A549 (cell line): Measurements from ENCODE around the gene LRAT. TPM values are rescaled to one million over a fixed set of nuclear protein-coding genes. Genes with fewer than 3 reads are reported as not detected.

ENCODE experiments used
- ATAC-seq, 2 experiments: fragments of 200-7000 bp in 1 of 2; fragments of >200 bp in 1 of 2; cut with Nextera tagmentation in 1 of 2; cut with Tn5 transposase in 1 of 2; 3 replicates each; pipeline versions ENCODE4 v1.8.0 to v1.9.1; 2018 to 2020; ENCODE audit warnings: mild to moderate bottlenecking in 1 of 2, moderate library complexity in 1 of 2
- CTCF ChIA-PET: fragments of 300-600 bp; sonication (Branson Sonifier 250); formaldehyde crosslinking; extraction: SDS; loops from one replicate; lab custom pipeline; 2021; ENCODE audit warnings: antibody characterized with exemption, inconsistent platforms; lab: Yijun Ruan, JAX
- POLR2A ChIA-PET: fragments of 350-600 bp; formaldehyde crosslinking; extraction: SDS; loops from one replicate; lab custom pipeline; 2021; ENCODE audit warnings: antibody characterized with exemption, inconsistent platforms; lab: Yijun Ruan, JAX
- DNase-seq, 2 experiments: peaks; one replicate each; pipeline versions ENCODE4 v3.0.0 to v3.0.0-alpha.2; 2011 to 2016; ENCODE audit warnings: low read depth in 1 of 2, low spot score in 1 of 2
- FAIRE-seq: peaks from 2 replicates; lab custom pipeline; 2011; peaks lifted over from hg19 to GRCh38; lab: Jason Lieb, UNC
- H3K27ac ChIP-seq, 2 experiments: fragments of >200 bp; sonication (Bioruptor Twin); formaldehyde crosslinking; 3 replicates each; pipeline ENCODE4 v1.5.1; 2016 to 2017
- H3K4me1 ChIP-seq: fragments of >200 bp; sonication (Bioruptor Twin); formaldehyde crosslinking; 3 replicates; pipeline ENCODE4 v1.6.1; 2016
- H3K4me2 ChIP-seq: fragments of >200 bp; sonication (Bioruptor Twin); formaldehyde crosslinking; 3 replicates; pipeline ENCODE4 v1.6.1; 2016
- H3K4me3 ChIP-seq: fragments of >200 bp; sonication (Bioruptor Twin); formaldehyde crosslinking; 3 replicates; pipeline ENCODE4 v1.5.1; 2016
- H3K9me3 ChIP-seq: fragments of >200 bp; sonication (Bioruptor Twin); formaldehyde crosslinking; 3 replicates; pipeline ENCODE4 v1.6.1; 2016
- BCL3 ChIP-seq: fragments of >200 bp; sonication (Bioruptor Twin); formaldehyde crosslinking; IDR thresholded peaks from 3 replicates; pipeline ENCODE4 v1.6.1; 2016
- BHLHE40 ChIP-seq: IDR thresholded peaks from 2 replicates; pipeline ENCODE4 v1.6.1; 2012; ENCODE audit warnings: low read depth, low read length, inconsistent platforms
- CBX2 ChIP-seq: fragments of 200-600 bp; sonication (generic); IDR thresholded peaks from 2 replicates; pipeline ENCODE4 v1.6.1; 2016; ENCODE audit warnings: low read depth, mild to moderate bottlenecking, borderline replicate concordance
- CHD4 ChIP-seq: fragments of 200-600 bp; sonication (generic); IDR thresholded peaks from 2 replicates; pipeline ENCODE4 v1.6.1; 2016; ENCODE audit warnings: antibody characterized with exemption, mild to moderate bottlenecking, borderline replicate concordance
- CTCF ChIP-seq: fragments of >200 bp; sonication (Bioruptor Twin); formaldehyde crosslinking; IDR thresholded peaks from 3 replicates; pipeline ENCODE4 v1.5.1; 2016
- EHMT2 ChIP-seq: fragments of 200-600 bp; sonication (generic); IDR thresholded peaks from 2 replicates; pipeline ENCODE4 v1.6.1; 2016; ENCODE audit warnings: antibody characterized with exemption, low read depth, mild to moderate bottlenecking, moderate library complexity
- ESRRA ChIP-seq: fragments of 150-350 bp; IDR thresholded peaks from 2 replicates; pipeline ENCODE4 v1.6.1; 2014; ENCODE audit warnings: mild to moderate bottlenecking, low read length, borderline replicate concordance
- FOSB ChIP-seq: fragments of 250-450 bp; sonication (Bioruptor Pico); IDR thresholded peaks from 2 replicates; pipeline ENCODE4 v1.5.0; 2020; ENCODE audit warnings: mild to moderate bottlenecking, moderate library complexity
- FOXS1 ChIP-seq: fragments of 250-450 bp; sonication (Bioruptor Pico); IDR thresholded peaks from 2 replicates; pipeline ENCODE4 v1.5.0; 2020; ENCODE audit warnings: mild to moderate bottlenecking, moderate library complexity
- GATA3 ChIP-seq: IDR thresholded peaks from 2 replicates; pipeline ENCODE4 v1.6.1; 2012; ENCODE audit warnings: borderline replicate concordance
- HDAC2 ChIP-seq: fragments of 200-600 bp; sonication (generic); IDR thresholded peaks from 2 replicates; pipeline ENCODE4 v1.6.1; 2016
- HES2 ChIP-seq: fragments of >200 bp; sonication (Bioruptor Twin); formaldehyde crosslinking; IDR thresholded peaks from 2 replicates; pipeline ENCODE4 v1.6.1; 2016
- JUN ChIP-seq, 2 experiments: fragments of >200 bp; sonication (Bioruptor Twin); formaldehyde crosslinking; IDR thresholded peaks; 2 replicates in 1 of 2; 3 replicates in 1 of 2; pipeline ENCODE4 v1.6.1; 2016 to 2017
- NPAS2 ChIP-seq: fragments of 250-450 bp; sonication (Bioruptor Pico); IDR thresholded peaks from 2 replicates; pipeline ENCODE4 v1.8.0; 2022; ENCODE audit warnings: mild to moderate bottlenecking, moderate library complexity, borderline replicate concordance
- NR3C1 ChIP-seq: fragments of >200 bp; sonication (Bioruptor Twin); formaldehyde crosslinking; IDR thresholded peaks from 3 replicates; pipeline ENCODE4 v1.6.1; 2017
- POLR2AphosphoS2 ChIP-seq: conservative IDR thresholded peaks from 2 replicates; pipeline ENCODE4 v1.6.1; 2012; ENCODE audit warnings: low read length, improper control_type of control experiment, inconsistent platforms
- RARB ChIP-seq: fragments of 250-450 bp; sonication (Bioruptor Pico); IDR thresholded peaks from 2 replicates; pipeline ENCODE4 v1.8.0; 2021; ENCODE audit warnings: mild to moderate bottlenecking, moderate library complexity
- RCOR1 ChIP-seq: fragments of 150-350 bp; IDR thresholded peaks from 2 replicates; pipeline ENCODE4 v1.6.1; 2014; ENCODE audit warnings: antibody characterized with exemption, low read length, low read depth
- RFX5 ChIP-seq: fragments of 450-650 bp; IDR thresholded peaks from 2 replicates; pipeline ENCODE4 v1.7.1; 2014; ENCODE audit warnings: antibody characterized with exemption, mild to moderate bottlenecking, moderate library complexity
- SMC3 ChIP-seq: fragments of >200 bp; sonication (Bioruptor Twin); formaldehyde crosslinking; IDR thresholded peaks from 3 replicates; pipeline ENCODE4 v1.6.1; 2018; ENCODE audit warnings: inconsistent platforms
- TFCP2L1 ChIP-seq: fragments of 250-450 bp; sonication (Bioruptor Pico); IDR thresholded peaks from 2 replicates; pipeline ENCODE4 v1.5.0; 2021; ENCODE audit warnings: mild to moderate bottlenecking
- TP53 ChIP-seq: fragments of 250-450 bp; sonication (Bioruptor Pico); IDR thresholded peaks from 2 replicates; pipeline ENCODE4 v1.5.0; 2021; ENCODE audit warnings: mild to moderate bottlenecking, moderate library complexity
- ZC3H11A ChIP-seq: fragments of 450-650 bp; IDR thresholded peaks from 2 replicates; pipeline ENCODE4 v1.6.1; 2014; ENCODE audit warnings: antibody characterized with exemption, mild to moderate bottlenecking
- ZFP36 ChIP-seq: fragments of 450-650 bp; IDR thresholded peaks from 2 replicates; pipeline ENCODE4 v1.6.1; 2014; ENCODE audit warnings: borderline replicate concordance; ENCODE audit not compliant: partially characterized antibody
- WGBS: methylation state at CpG from one replicate; pipeline ENCODE4 v1.1.6; 2017; ENCODE audit errors: missing lambda C conversion rate; 5-methylcytosine and 5-hydroxymethylcytosine counted together
- polyA plus RNA-seq, 4 experiments: library from polyadenylated mRNA; depleted of rRNA in 3 of 4; stranded (reverse); fragments of >200 nt; fragmentation: RNase III in 1 of 4; extraction: RNeasy Plus Mini Kit Qiagen cat#74134 plus additional on column Dnase treatment in 1 of 4; gene quantifications; 2 replicates in 3 of 4; 3 replicates in 1 of 4; pipeline ENCODE4 v1.2.3, GENCODE V29; 2011 to 2017

The LRAT gene
- polyA plus RNA-seq, 2 of the 4 experiments (the other 2 are of a cell fraction), result 0.08 to 0.27 TPM

- Histone ChIP-seq H3K4me3 (no peak overlapping the region), H3K4me2 (no peak overlapping the region), H3K9me3 (no peaks in the 10 kb centered on the region), H3K4me1 (no peaks in the 10 kb centered on the region), H3K27ac (no peak overlapping the region)
- DNase-seq, result no peak
- ChIA-PET CTCF (no interaction called here), POLR2A (no interaction called here)
- WGBS, result 0% methylated on average over 2 of the region's 2 CpGs
- TF ChIP-seq ZFP36 (no peak), EHMT2 (no peak), CBX2 (no peak), FOXS1 (CRISPR knock-in tag) (no peak), POLR2AphosphoS2 (no peak), ZC3H11A (no peak), BCL3 (no peak), TP53 (CRISPR knock-in tag) (no peak)
- ATAC-seq, result no peak
- FAIRE-seq, result no peak
Measured at GRCh38 chr4:154738426-154738825, 5.4 kb upstream of the LRAT start.

- H3K4me2 ChIP-seq, result no peak overlapping the region
- CTCF ChIA-PET, result no interaction called here
- FAIRE-seq, result no peak
- H3K9me3 ChIP-seq, result no peaks in the 10 kb centered on the region
- peaks cover 2% of the 10 kb centered on the region; the same call in 1 of the 3 replicates for H3K4me1 ChIP-seq
- TF ChIP-seq NPAS2 (CRISPR knock-in tag) (no peak), RCOR1 (no peak), RARB (no peak), FOXS1 (CRISPR knock-in tag) (no peak), CTCF (no peak), RFX5 (no peak), SMC3 (no peak), JUN (IDR thresholded peaks at IDR 0.05) (no peak), BCL3 (no peak), TFCP2L1 (CRISPR knock-in tag) (no peak), HDAC2 (no peak), NR3C1 (no peak), TP53 (CRISPR knock-in tag) (no peak), BHLHE40 (no peak), ESRRA (no peak), FOSB (CRISPR knock-in tag) (no peak), CHD4 (no peak), GATA3 (no peak), CBX2 (no peak), HES2 (no peak)
- TF ChIP-seq, all 56 proteins: peak for 0
- POLR2A ChIA-PET, result no interaction called here
- no peak for ATAC-seq
- Histone ChIP-seq H3K4me3 (no peak overlapping the region), H3K27ac (no peak overlapping the region)
- no peak for DNase-seq
Measured at GRCh38 chr4:154739111-154739510, 4.7 kb upstream of the LRAT start.
